GM04503 (cell line): Measurements from ENCODE around the gene IGIP.

Experiments used
- DNase-seq: peaks from one replicate; pipeline ENCODE4 v3.0.0-alpha.2; 2012; ENCODE audit warnings: low read depth

The IGIP gene

DNA sequence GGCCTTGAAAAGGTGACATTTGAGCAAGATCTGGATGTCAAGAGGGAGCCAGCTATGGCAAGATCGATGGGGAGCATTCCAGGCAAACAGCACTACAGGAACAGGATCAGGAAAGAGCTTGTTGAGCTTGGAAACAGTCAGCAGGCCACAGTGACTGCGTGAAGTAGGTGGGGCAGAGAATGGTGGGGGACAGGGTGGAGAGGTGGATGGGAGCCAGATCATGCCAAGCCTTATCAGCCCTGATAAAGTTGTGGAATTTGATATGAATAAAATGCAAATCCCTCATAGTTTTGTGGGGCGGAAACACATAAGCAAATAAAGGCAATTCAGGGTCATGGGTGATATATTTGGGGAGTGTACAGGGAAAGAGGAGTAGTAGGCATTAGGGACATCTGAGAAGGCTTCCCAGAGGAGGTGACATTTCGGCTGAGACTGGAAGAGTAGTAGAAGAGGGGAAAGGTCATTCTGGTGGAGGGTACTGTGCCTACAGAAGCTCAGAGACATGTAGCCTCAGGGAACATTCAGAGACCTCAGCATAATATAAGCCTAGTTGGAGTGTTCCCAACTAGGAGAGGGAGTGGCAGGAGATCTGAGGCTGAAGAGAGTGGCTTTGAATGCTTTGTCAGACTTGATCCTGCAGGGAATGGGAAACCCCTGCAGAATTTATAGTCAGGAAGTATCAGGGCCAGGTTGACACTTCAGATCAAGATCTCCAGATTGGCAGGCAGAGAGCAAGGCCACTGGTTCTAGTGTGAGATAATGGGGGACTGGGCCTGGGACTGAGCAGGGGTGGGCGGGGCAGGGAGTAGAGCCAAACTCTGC lies 39.6 kb downstream of the IGIP start:
- DNase-seq = no peak

DNA sequence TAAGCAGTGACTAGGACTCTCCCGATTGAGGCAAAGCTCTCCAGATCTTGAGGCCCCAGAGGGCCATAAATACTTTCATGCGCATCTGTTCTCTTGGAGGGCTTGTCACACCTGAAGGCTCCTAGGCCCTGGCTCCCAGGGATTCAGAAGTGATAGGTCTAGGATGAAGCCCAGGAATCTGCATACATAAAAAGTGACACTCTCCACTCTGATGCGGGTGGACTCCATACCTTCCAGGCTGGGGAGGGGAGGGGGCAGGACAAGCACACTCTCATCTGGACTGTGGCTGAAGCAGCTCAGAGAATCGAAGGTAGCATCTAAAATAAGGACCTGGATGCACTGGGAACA lies 40.2 kb downstream of the IGIP start:
- DNase-seq = no peak

DNA sequence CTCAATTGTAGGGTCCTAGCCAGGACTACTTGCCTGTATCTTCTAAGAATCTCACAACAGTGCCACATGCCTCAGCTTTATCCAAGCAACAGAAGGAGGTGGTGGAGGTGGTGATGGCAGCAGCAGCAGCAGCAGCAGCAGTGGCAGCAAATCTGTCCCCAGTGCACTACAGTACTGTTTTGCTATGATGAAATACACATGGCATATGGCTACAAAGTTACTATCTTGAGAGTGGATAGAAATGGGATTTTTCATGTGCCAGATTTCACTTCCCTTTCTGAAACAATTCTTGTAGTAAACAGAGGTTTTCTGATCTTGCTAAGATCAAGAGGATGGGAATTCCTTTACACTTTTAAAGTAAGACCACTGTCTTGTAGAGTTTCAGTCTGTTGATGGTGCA lies 41.2 kb downstream of the IGIP start:
- DNase-seq = no peak

DNA sequence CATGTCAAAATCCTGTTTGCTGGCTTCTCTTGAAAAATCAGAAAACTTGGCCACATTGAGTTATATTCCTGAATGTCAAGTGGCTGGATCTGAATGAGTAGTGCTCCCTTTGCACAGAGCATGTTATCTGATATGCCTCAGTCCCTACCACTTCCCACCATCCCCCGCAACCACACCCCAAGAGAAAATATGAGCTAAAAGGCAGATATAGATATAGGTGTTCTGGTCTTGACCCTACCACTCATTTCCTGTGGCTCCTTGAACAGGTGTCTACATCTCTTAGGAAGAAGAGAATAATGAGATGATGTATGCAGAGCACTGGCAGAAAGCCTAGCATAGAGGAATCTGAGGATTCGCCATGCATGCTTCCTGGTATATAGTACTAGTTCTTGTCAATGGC lies 42.6 kb downstream of the IGIP start:
- DNase-seq = no peak

DNA sequence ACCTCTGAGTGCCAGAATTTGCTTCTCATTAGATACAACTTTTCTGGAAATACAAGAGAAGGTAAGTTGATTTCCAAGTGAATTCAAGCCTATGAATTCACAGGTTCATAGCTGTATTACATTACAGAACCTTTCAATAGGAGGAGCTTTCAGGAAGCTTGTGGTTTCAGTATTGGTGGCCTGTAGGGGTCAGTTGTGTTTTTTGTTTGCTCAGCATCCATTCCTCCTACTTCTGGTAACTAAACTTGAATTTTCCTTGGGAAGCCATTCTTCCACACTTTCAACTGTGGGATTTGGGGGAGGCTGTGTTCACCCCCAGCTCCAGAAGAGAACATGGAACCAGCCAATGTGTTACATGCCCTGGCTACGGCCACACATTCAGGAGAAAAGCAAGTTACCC lies 43.7 kb downstream of the IGIP start:
- no peak for DNase-seq

DNA sequence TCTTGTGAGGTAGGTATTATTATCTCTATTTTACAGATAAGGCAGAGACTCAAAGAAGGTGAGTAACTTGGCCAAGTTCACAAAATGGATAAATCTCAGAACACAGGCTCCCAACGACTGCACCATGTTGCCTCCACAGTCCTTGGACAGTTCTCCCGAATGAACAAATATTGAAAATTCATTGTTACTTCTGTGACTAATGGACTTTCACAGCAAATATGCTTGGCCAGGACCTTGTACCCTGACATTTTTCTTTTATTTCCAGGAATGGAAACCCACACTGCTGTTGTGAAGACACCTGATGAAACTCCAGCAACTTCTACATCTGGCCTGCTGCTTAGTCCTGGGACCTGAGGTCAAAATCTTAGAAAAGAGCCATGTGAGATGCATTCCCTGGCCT lies 46.7 kb downstream of the IGIP start:
- no peak for DNase-seq

DNA sequence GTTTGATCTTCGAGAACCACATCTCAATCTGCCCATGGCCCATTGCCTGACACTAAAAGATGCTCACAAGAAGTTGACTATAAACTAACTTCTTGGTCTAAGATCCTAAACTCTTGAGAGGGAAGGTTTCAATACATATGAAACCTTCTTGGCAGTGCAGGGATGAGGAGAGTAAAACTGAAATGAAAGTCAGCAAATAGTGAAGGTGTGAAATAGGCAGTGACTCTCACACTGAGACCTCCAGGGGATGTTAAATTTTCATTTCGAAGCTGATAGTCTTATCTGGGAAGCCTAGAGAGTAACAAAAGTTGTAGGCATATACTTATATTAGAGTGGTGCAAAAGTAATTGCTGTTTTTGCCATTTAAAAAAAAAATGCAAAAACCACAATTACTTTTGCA lies 48.3 kb downstream of the IGIP start:
- DNase-seq = no peak

DNA sequence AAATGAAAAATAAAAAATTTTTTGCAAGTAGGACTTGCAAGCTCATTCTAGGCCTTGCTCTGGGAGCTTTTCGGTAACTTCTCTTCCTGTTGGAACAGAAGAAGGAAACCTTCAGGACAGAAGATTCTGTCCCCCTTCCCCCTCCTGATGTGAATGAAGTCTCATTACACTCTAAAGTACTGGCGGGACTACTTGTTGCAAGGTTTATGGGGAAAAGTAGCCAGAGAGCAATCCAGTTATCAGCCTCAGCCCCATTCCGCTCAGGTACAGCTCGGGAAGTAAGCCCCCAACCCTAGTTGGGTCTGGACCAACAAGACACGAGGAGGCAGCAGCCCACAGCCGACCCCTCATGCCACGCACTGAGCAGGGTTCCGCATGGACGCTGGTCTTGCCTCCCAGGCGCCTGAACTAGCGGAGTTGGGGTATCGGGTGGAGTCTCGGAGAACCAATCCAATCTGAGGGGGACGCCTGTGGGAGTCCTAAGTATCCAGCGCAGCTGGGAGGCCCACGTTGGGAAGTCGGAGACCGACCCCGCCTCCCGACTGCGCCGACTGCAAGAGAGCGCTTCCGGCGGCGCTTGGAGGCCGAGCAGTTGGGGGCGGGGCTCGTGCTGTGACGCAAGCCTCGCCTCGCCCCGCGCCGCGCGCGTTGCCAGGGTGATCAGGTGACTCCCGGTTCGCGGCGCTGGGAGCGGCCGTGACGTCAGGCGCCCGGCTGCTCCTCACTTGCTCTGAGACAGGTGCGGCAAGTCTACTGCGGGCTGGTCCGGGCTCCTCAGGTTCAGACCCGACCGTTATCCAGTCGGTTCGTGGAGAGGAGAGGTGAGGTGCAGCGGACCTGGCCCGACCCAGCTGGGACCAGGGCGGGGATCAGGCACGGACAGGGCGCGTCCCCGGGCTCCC lies 49.0 kb downstream of the IGIP start, which contains the start of gene CYSTM1:
Gene CYSTM1 (plus strand): TSS at position 724 of the 902 bp plus-strand sequence. CDS start 19,278 bp downstream, outside the sequence.
- DNase-seq = peak; percentile 47

DNA sequence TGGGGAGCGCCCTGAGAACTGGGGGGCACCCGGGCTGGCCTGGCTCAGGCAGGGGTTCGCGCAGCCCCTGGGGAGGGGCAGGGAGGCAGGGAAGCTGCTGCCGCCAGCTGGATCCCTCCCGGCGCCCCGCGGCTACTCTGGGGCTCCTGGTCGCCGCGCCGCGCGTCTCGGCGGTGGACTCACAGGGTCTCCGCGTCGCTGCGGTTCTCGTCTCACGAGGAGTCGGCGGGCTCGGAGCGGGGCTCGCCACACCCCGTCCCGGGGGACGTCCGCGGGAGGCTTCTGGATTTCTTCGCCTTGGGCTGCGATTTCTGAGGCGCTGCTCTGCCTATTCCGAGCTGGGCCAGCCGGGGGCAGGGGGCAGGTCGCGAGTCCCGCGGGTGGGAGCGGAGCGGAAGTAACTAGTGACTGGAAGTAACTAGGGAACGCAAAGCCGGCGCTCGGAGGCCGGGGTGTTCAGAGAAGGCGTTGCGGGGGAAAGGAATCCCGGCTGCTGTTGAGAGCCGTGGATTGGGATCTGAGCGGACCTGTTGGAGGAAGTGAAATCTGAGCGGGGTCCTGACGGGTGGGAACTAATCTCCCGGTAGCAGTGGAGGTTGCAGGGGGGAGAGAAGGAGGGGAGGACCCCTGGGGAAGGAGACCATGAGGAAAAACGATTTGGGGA lies 49.8 kb downstream of the IGIP start:
- DNase-seq = no peak

DNA sequence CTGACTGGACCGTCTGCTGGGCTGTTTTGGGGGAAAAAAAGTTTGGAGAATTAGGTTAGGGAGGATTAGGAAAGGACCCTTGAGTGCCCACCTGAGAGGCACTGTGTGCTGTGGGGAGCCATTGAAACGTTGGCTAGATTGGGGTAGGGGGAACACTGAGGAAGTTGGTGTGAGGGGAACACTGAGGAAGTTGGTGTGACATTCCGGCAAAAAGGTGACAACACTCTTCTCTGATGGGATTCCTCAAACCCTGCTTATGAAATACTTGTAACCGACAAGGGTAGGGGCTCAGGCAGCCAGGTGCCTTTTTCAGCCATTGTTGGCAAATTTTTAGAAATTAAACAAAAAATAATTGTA lies 50.3 kb downstream of the IGIP start:
- DNase-seq = no peak

DNA sequence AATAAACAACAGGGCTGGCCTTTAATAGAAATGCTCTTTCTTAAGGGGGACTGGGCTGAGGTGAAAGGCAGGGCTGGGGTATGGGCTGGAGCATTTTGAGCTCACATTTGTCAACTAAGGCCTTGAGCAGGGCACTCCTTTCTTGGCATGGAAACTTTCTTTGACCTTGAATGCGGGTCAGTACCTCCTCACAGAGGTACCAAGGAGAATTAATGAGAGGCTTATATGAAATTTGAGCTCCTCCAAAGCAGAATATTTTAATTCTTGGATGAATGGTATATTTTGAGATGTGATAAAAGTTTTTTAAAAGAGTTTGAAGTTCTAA lies 52.3 kb downstream of the IGIP start:
- DNase-seq = no peak

DNA sequence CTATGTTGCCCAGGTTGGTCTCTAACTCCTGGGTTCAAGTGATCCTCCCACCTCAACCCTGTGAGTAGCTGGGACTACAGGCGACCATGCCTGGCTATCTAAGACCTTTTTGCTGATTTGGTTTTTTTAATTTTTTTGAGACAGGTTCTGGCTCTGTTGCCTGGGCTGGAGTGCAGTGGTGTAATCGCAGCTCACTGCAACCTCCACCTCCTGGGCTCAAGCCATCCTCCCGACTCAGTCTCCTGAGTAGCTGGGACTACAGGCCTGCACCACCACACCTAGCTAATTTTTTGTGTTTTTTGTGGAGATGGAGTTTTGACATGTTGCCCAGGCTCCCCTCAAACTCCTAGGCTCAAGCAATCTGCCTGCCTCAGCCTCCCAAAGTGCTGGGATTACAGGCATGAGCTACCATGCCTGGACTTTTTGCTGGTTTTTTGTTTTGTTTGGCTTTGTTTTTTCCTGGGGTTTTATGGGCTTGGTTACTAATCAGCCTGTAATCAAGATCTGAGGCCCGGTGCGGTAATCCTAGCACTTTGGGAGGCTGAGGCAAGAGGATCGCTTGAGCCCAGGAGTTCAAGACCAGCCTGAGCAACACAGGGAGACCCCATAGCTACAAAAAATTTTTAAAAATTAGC lies 52.9 kb downstream of the IGIP start:
- no peak for DNase-seq
